Psoas muscle (tissue), 8 donors: Measurements from ENCODE around the gene MSH3. TPM values are rescaled to one million over a fixed set of nuclear protein-coding genes. Genes with fewer than 3 reads are reported as not detected.
A peak's percentile ranks its signal among the peaks of the same experiment; 100 is the strongest.
"Not testable (repeated sequence)": the region's sequence is repeated elsewhere in the genome, so short reads cannot be mapped to it uniquely, and the experiment has no call there.

Source experiments
- ATAC-seq, 4 donors: fragments of 200-7000 bp; cut with Tn5 transposase; one replicate each; pipeline ENCODE4 v1.9.1; 2020; ENCODE audit warnings: moderate library complexity in 3 of 4, mild to moderate bottlenecking in 2 of 4
- DNase-seq, 2 donors: peaks; one replicate each; pipeline ENCODE4 v3.0.0-alpha.2; 2020
- H3K27ac ChIP-seq: fragments of 200-600 bp; one replicate; pipeline ENCODE4 v1.8.0; 2022
- H3K27me3 ChIP-seq, 3 donors: fragments of 200-600 bp in 1 of 3; one replicate each; pipeline versions ENCODE4 v1.6.1 to v1.8.0; 2013 to 2022; ENCODE audit warnings: low read length in 2 of 3, mild to moderate bottlenecking in 2 of 3, moderate library complexity in 1 of 3; ENCODE audit not compliant: insufficient read depth in 3 of 3
- H3K36me3 ChIP-seq, 2 donors: fragments of 200-600 bp in 1 of 2; one replicate each; pipeline versions ENCODE4 v1.6.1 to v1.8.0; 2013 to 2022; ENCODE audit warnings: low read depth in 1 of 2, mild to moderate bottlenecking in 1 of 2, moderate library complexity in 1 of 2; ENCODE audit not compliant: insufficient read depth in 1 of 2
- H3K4me1 ChIP-seq: fragments of 200-600 bp; one replicate; pipeline ENCODE4 v1.8.0; 2022
- H3K4me3 ChIP-seq: fragments of 200-600 bp; one replicate; pipeline ENCODE4 v1.8.0; 2022; ENCODE audit warnings: mild to moderate bottlenecking
- H3K9me3 ChIP-seq: fragments of 200-600 bp; one replicate; pipeline ENCODE4 v1.8.0; 2022
- CTCF ChIP-seq: fragments of 200-600 bp; IDR thresholded peaks from one replicate; pipeline ENCODE4 v1.8.0; 2022; ENCODE audit warnings: antibody characterized with exemption
- WGBS, 3 donors: extraction: QIAGEN DNeasy Blood & Tissue Kit; methylation state at CpG; one replicate each; pipeline versions ENCODE4 v1.1.6 to v1.1.7; 2013; 5-methylcytosine and 5-hydroxymethylcytosine counted together
- intact Hi-C, 2 donors: fragments of 100-400 bp; cut with DNase I; formaldehyde crosslinking; loops; one replicate each; pipeline versions ENCODE4 v1.11.0 to v1.14.2; 2022
- polyA plus RNA-seq, 3 donors: library from polyadenylated mRNA; stranded (reverse); fragments of 200-250 nt; gene quantifications; one replicate each; pipeline ENCODE4 v1.2.3, GENCODE V29; 2013
- total RNA-seq, 4 donors: library from RNA; stranded (reverse); fragmentation: NEBNext Ultra II Directional in 2 of 4; extraction: Animal tissue kit (Norgen Biotek cat#: 25700) in 2 of 4; gene quantifications; one replicate each; pipeline versions ENCODE4 v1.2.1 to v1.2.4, GENCODE V29; 2021 to 2023
- donor health status: healthy with polysubstance abuse.
- donor health status: DM: no; HTN: no; CAD: no; lungs with moderate emphysema.
- donor health status: Bipolar disorder and iron deficiency.
- donor health status: healthy.
- donor health status: DM: yes; HTN: yes; CAD: no.
- donor health status: DM: no; HTN: no; CAD: no.
- donor health status: DM: no; HTN: no; CAD: no.
- donor health status: DM: yes; HTN: yes; CAD: no.

Gene MSH3
- total and polyA plus RNA-seq, 7 donors, result 2.8 to 12.6 (median 5.8) TPM

GRCh38 chr5:80655231-80655774 is 851 bp downstream of the MSH3 start:
- H3K27ac ChIP-seq, result peak overlapping the region; percentile 94
- H3K9me3 ChIP-seq, result no peaks in the 10 kb centered on the region
- peaks cover 11% of the 10 kb centered on the region for H3K4me1 ChIP-seq
- TF ChIP-seq CTCF, result no peak
- intact Hi-C loops, result loop anchor here (5.0 kb wide), 1 partner anchor 168 kb away; the partner anchor contains the start of gene FAM151B (in 2 of the 2)
- no peak for DNase-seq
- H3K27me3 ChIP-seq, result no peaks in the 10 kb centered on the region
- ATAC-seq, result no peak
- peak overlapping the region; percentile 96 for H3K4me3 ChIP-seq
- H3K36me3 ChIP-seq, result peaks cover 2 to 42% of the 10 kb centered on the region in 2 donors
- WGBS, 3 donors, result 24 to 28% (median 25%) methylated on average over 7 of the region's 7 CpGs

GRCh38 chr5:80656425-80656824 is 2.0 kb downstream of the MSH3 start:
- DNase-seq, result no peak
- intact Hi-C loops, result loop anchor here (5.0 kb wide), 1 partner anchor 169 kb away; the partner anchor contains the start of gene FAM151B (in 2 of the 2)
- Histone ChIP-seq H3K4me1 (peaks cover 11% of the 10 kb centered on the region), H3K36me3 (peaks cover 3 to 50% of the 10 kb centered on the region in 2 donors), H3K9me3 (no peaks in the 10 kb centered on the region), H3K27ac (no peak overlapping the region), H3K27me3 (no peaks in the 10 kb centered on the region), H3K4me3 (no peak overlapping the region)
- ATAC-seq, result no peak
- no peak for TF ChIP-seq CTCF
- WGBS, 3 donors, result 40 to 81% (median 70%) methylated on average over 1 of the region's 1 CpG

- peaks cover 3 to 50% of the 10 kb centered on the region in 2 donors for H3K36me3 ChIP-seq
- 84 to 95% (median 85%) methylated on average over 5 of the region's 5 CpGs for WGBS, 3 donors
- H3K4me1 ChIP-seq, result peaks cover 6% of the 10 kb centered on the region
- no peak overlapping the region for H3K4me3 ChIP-seq
- TF ChIP-seq CTCF, result no peak
- no peak for DNase-seq
- no peak for ATAC-seq
- H3K27ac ChIP-seq, result no peak overlapping the region
- intact Hi-C loops, result loop anchor here (5.0 kb wide), 1 partner anchor 172 kb away; the partner anchor contains the start of gene FAM151B (in 2 of the 2)
- no peaks in the 10 kb centered on the region for H3K9me3 ChIP-seq
- H3K27me3 ChIP-seq, result no peaks in the 10 kb centered on the region
Measured at GRCh38 chr5:80659106-80659505, 4.7 kb downstream of the MSH3 start.

GRCh38 chr5:80660661-80661060 is 6.2 kb downstream of the MSH3 start:
- H3K4me3 ChIP-seq, intact Hi-C loops, DNase-seq, H3K27ac ChIP-seq, ATAC-seq, H3K4me1 ChIP-seq, H3K27me3 ChIP-seq, H3K9me3 ChIP-seq: not testable (repeated sequence)
- peaks cover 3 to 61% of the 10 kb centered on the region in 2 donors for H3K36me3 ChIP-seq
- WGBS, 3 donors, result 75 to 88% (median 85%) methylated on average over 7 of the region's 7 CpGs

GRCh38 chr5:80662108-80662507 is 7.7 kb downstream of the MSH3 start:
- DNase-seq (no peak), ATAC-seq (no peak)
- Histone ChIP-seq H3K27me3 (no peaks in the 10 kb centered on the region), H3K4me3 (no peak overlapping the region), H3K36me3 (peaks cover 3 to 66% of the 10 kb centered on the region in 2 donors), H3K27ac (no peak overlapping the region), H3K4me1 (no peaks in the 10 kb centered on the region), H3K9me3 (no peaks in the 10 kb centered on the region)
- TF ChIP-seq CTCF, result no peak
- WGBS, 3 donors, result 94 to 100% (median 94%) methylated on average over 1 of the region's 1 CpG
- intact Hi-C loops, result no loop called here
